Pulmonary artery endothelial cell (primary cell): ENCODE data around the gene TTLL11. TPM values are rescaled to one million over a fixed set of nuclear protein-coding genes. Genes with fewer than 3 reads are reported as not detected.

Experiments used
- DNase-seq: peaks from one replicate; pipeline ENCODE4 v3.0.0-alpha.2; 2011; ENCODE audit warnings: low read depth, low spot score
- total RNA-seq: library from RNA; depleted of rRNA; stranded (reverse); fragments of >200 nt; gene quantifications from 2 replicates; pipeline ENCODE4 v1.2.3, GENCODE V29; 2014

TTLL11 gene
- total RNA-seq, 1 donor from 2014 or later: 1.8 TPM

- DNase-seq: no peak
Observed at GRCh38 chr9:121883281-121884056, 209.6 kb downstream of the TTLL11 start.

- DNase-seq: no peak
Observed at GRCh38 chr9:121881920-121882500, 211.1 kb downstream of the TTLL11 start.

GRCh38 chr9:121880343-121880898 is 212.7 kb downstream of the TTLL11 start:
- DNase-seq: no peak

- DNase-seq: no peak
Observed at GRCh38 chr9:121878271-121878822, 214.8 kb downstream of the TTLL11 start.

GRCh38 chr9:121876658-121877271 is 216.3 kb downstream of the TTLL11 start:
- no peak for DNase-seq

GRCh38 chr9:121876255-121876654 is 216.9 kb downstream of the TTLL11 start:
- DNase-seq: no peak

GRCh38 chr9:121874524-121874923 is 218.6 kb downstream of the TTLL11 start:
- DNase-seq: no peak

- no peak for DNase-seq
Observed at GRCh38 chr9:121871431-121872025, 221.6 kb downstream of the TTLL11 start.

- DNase-seq: no peak
Observed at GRCh38 chr9:121870271-121870670, 222.8 kb downstream of the TTLL11 start.

GRCh38 chr9:121868626-121869025 is 224.5 kb downstream of the TTLL11 start:
- no peak for DNase-seq

- no peak for DNase-seq
Observed at GRCh38 chr9:121866927-121867326, 226.2 kb downstream of the TTLL11 start.

GRCh38 chr9:121865884-121866283 is 227.2 kb downstream of the TTLL11 start:
- no peak for DNase-seq

- DNase-seq: no peak
Observed at GRCh38 chr9:121865060-121865459, 228.0 kb downstream of the TTLL11 start.

GRCh38 chr9:121863955-121864354 is 229.2 kb downstream of the TTLL11 start:
- DNase-seq: no peak

- no peak for DNase-seq
Observed at GRCh38 chr9:121862371-121863332, 230.5 kb downstream of the TTLL11 start.

- DNase-seq: no peak
Observed at GRCh38 chr9:121861501-121862180, 231.5 kb downstream of the TTLL11 start.

GRCh38 chr9:121860744-121861143 is 232.4 kb downstream of the TTLL11 start:
- DNase-seq: no peak

- DNase-seq: no peak
Observed at GRCh38 chr9:121860213-121860612, 232.9 kb downstream of the TTLL11 start.

- DNase-seq: no peak
Observed at GRCh38 chr9:121859646-121860045, 233.5 kb downstream of the TTLL11 start.

GRCh38 chr9:121858788-121859187 is 234.3 kb downstream of the TTLL11 start:
- no peak for DNase-seq
